ENCODE data around the gene RBL2. TPM values are rescaled to one million over a fixed set of nuclear protein-coding genes. Genes with fewer than 3 reads are reported as not detected.

The RBL2 gene
- total and polyA plus RNA-seq, 2 of the 13 experiments (the other 11 are each of a cell fraction or from before 2014, with no cell fraction given): 41.2 to 60.9 TPM

DNA sequence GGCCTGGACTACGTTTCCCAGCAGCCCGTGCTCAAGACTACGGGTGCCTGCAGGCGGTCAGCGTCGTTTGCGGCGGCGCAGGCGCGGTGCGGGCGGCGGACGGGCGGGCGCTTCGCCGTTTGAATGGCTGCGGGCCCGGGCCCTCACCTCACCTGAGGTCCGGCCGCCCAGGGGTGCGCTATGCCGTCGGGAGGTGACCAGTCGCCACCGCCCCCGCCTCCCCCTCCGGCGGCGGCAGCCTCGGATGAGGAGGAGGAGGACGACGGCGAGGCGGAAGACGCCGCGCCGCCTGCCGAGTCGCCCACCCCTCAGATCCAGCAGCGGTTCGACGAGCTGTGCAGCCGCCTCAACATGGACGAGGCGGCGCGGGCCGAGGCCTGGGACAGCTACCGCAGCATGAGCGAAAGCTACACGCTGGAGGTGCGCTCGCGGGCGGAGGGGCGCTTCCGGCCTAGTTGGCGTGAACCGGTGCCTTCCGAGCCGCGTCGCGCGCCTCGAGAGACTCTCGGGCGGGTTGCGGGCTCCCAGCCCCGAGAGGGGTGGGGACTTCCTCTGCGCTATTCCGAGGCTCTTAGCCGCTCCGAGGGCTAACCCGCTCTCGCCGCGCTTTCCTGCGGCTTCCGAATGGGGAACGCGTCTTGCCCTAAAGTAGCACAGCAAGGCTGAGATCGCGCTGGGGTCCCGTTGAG lies at the start of gene RBL2 (continued):
- TF ChIP-seq, protein P1, sequence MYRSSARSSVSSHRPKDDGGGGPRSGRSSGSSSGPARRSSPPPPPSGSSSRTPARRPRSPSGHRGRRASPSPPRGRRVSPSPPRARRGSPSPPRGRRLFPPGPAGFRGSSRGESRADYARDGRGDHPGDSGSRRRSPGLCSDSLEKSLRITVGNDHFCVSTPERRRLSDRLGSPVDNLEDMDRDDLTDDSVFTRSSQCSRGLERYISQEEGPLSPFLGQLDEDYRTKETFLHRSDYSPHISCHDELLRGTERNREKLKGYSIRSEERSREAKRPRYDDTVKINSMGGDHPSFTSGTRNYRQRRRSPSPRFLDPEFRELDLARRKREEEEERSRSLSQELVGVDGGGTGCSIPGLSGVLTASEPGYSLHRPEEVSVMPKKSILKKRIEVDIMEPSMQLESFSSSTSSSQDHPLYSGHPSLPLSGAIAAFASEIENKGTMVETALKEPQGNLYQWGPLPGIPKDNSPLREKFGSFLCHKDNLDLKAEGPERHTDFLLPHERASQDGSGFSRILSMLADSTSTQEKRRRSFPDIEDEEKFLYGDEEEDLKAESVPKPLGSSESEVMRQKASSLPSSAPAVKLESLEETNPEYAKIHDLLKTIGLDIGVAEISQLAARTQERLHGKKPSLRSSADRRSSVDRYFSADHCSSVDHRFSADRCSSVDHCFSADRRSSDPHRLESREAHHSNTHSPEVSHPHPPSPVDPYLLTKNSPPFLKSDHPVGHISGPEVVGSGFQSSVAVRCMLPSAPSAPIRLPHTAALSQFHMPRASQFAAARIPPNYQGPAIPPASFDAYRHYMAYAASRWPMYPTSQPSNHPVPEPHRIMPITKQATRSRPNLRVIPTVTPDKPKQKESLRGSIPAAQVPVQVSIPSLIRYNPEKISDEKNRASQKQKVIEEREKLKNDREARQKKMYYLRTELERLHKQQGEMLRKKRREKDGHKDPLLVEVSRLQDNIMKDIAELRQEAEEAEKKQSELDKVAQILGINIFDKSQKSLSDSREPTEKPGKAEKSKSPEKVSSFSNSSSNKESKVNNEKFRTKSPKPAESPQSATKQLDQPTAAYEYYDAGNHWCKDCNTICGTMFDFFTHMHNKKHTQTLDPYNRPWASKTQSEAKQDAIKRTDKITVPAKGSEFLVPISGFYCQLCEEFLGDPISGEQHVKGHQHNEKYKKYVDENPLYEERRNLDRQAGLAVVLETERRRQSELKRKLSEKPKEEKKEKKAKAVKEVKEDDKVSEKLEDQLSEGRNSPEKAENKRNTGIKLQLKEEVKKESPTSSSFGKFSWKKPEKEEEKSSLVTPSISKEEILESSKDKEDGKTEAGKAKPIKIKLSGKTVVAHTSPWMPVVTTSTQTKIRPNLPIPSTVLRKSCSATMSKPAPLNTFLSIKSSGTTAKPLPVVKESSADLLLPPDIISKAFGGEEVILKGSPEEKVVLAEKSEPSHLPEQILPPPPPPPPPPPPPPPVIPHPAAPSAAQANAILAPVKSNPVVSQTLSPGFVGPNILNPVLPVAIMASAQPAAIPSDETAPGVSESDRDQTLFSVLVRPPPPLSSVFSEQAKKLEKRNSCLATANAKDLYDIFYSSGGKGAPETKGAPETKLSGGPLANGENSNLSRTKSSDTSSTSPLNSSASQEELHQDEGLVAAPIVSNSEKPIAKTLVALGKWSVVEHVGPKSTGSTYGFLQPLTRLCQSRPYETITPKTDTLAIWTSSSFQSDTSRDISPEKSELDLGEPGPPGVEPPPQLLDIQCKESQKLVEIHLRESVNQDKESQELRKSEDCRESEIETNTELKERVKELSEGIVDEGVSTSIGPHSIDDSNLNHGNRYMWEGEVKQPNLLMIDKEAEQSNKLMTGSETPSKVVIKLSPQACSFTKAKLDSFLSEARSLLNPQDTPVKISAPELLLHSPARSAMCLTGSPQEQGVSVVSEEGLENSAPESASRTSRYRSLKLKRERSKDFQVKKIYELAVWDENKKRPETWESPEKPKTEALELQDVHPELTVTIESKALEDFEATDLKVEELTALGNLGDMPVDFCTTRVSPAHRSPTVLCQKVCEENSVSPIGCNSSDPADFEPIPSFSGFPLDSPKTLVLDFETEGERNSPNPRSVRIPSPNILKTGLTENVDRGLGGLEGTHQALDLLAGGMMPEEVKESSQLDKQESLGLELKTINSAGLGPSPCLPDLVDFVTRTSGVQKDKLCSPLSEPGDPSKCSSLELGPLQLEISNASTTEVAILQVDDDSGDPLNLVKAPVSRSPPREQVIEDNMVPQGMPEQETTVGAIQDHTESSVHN (CRISPR knock-in tag; IDR thresholded peaks at IDR 0.05): no peak; the same call in 1 of the 2 replicates
- TF ChIP-seq ETV5 (CRISPR knock-in tag; IDR thresholded peaks at IDR 0.05; ENCODE audit: borderline replicate concordance) (peak; percentile 31), ZNF446 (CRISPR knock-in tag; IDR thresholded peaks at IDR 0.05) (no peak), RFXANK (CRISPR knock-in tag; IDR thresholded peaks at IDR 0.05) (no peak), SIX1 (CRISPR knock-in tag; IDR thresholded peaks at IDR 0.05; ENCODE audit: borderline replicate concordance) (no peak), SMC3 (IDR thresholded peaks at IDR 0.05; ENCODE audit: low read length) (no peak), NR2F1 (CRISPR knock-in tag; IDR thresholded peaks at IDR 0.05) (no peak), ARNT2 (CRISPR knock-in tag; IDR thresholded peaks at IDR 0.05; ENCODE audit: low read depth) (peak; percentile 55; the same call in 1 of the 2 replicates), HCFC1 (IDR thresholded peaks at IDR 0.05; ENCODE audit: low read depth, low read length) (peak; percentile 97)
- TF ChIP-seq, protein P2, sequence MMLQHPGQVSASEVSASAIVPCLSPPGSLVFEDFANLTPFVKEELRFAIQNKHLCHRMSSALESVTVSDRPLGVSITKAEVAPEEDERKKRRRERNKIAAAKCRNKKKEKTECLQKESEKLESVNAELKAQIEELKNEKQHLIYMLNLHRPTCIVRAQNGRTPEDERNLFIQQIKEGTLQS (CRISPR knock-in tag; IDR thresholded peaks at IDR 0.05): no peak
- TF ChIP-seq, protein P3, sequence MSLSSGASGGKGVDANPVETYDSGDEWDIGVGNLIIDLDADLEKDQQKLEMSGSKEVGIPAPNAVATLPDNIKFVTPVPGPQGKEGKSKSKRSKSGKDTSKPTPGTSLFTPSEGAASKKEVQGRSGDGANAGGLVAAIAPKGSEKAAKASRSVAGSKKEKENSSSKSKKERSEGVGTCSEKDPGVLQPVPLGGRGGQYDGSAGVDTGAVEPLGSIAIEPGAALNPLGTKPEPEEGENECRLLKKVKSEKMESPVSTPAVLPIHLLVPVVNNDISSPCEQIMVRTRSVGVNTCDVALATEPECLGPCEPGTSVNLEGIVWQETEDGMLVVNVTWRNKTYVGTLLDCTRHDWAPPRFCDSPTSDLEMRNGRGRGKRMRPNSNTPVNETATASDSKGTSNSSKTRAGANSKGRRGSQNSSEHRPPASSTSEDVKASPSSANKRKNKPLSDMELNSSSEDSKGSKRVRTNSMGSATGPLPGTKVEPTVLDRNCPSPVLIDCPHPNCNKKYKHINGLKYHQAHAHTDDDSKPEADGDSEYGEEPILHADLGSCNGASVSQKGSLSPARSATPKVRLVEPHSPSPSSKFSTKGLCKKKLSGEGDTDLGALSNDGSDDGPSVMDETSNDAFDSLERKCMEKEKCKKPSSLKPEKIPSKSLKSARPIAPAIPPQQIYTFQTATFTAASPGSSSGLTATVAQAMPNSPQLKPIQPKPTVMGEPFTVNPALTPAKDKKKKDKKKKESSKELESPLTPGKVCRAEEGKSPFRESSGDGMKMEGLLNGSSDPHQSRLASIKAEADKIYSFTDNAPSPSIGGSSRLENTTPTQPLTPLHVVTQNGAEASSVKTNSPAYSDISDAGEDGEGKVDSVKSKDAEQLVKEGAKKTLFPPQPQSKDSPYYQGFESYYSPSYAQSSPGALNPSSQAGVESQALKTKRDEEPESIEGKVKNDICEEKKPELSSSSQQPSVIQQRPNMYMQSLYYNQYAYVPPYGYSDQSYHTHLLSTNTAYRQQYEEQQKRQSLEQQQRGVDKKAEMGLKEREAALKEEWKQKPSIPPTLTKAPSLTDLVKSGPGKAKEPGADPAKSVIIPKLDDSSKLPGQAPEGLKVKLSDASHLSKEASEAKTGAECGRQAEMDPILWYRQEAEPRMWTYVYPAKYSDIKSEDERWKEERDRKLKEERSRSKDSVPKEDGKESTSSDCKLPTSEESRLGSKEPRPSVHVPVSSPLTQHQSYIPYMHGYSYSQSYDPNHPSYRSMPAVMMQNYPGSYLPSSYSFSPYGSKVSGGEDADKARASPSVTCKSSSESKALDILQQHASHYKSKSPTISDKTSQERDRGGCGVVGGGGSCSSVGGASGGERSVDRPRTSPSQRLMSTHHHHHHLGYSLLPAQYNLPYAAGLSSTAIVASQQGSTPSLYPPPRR (CRISPR knock-in tag; IDR thresholded peaks at IDR 0.05; ENCODE audit: borderline replicate concordance): no peak

Measured in HepG2 (cell line).